Activated T-cell treated with anti-CD3 and anti-CD28 coated beads, Interleukin-2, amount 50 U/mL, for 48 hours (primary cell): ENCODE data around the gene C1orf74.

Source experiments
- DNase-seq, 2 experiments: peaks; one replicate each; pipeline ENCODE4 v3.0.0-alpha.2; 2020

The C1orf74 gene

GRCh38 chr1:209769171-209769904 lies 15.0 kb downstream of the C1orf74 start:
- DNase-seq = peak; percentile 81 to 82

DNA sequence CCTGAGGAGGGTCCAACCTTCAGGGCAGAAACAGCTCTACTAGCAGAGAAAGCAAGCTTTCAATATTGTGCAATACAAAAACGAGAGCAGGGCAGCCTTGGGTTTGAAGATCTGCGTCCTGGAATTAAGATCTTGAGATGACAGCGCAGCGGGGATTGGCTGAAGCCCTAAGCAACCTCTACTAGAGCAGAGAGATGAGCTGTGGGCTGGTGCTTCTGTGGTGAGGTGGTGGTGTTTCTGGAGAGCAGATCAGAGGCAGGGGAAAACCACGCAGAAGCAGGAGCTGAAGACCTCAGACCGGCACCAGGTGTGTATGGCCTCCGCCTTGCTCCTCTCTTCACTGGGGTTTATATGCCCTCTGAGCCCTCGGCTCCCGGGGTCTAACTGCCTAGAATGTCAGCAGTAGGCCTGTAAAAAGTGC lies 16.0 kb downstream of the C1orf74 start:
- peak; percentile 83 to 89 for DNase-seq

GRCh38 chr1:209767706-209768105 lies 16.7 kb downstream of the C1orf74 start:
- no peak for DNase-seq

- no peak for DNase-seq
Measured at GRCh38 chr1:209767096-209767495, 17.3 kb downstream of the C1orf74 start.

DNA sequence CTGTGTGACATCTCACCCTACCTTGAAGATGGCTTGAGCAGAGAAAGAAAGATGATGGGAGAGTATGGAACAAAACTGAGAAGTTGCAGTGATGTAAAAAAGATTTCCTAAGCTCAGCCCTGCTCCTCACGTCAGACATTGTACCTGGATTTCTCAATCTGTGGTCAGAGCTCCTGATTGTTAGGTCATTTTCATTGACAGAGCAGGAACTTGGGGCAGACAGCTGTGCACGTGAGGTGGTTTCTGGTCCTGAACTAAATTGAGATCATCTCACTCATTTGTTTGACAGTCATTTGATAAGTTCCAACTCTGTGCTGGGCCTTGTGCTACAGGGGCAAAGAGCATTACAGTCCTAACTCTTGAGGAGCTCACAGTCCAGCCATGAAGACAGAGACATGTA lies 18.3 kb downstream of the C1orf74 start:
- DNase-seq = no peak

GRCh38 chr1:209761011-209761635 lies 23.2 kb downstream of the C1orf74 start:
- DNase-seq = no peak

DNA sequence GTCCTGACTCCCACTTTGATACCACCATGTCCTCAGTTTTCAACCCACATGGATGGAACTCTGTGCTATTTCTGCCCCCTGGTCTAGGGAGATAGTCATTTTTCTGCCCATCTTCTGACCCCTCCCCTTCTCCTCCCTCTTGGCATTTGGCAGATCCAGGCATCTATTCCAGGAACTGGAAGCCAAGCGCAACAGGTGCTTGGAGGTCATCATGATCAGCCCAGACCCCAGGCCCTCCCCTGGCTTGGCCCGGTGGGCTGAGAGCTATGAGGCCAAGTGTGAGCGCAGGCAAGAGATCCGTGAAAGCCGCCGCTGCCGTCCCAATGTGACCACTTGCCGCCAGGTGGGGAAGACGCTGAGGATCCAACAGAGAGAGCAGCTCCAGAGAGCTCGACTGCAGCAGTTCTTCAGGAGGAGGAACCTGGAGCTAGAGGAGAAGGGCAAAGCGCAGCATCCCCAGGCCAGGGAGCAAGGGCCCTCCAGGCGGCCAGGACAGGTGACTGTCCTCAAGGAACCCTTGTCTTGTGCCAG lies 24.5 kb downstream of the C1orf74 start:
- no peak for DNase-seq

- DNase-seq = no peak
Measured at GRCh38 chr1:209758400-209758799, 26.0 kb downstream of the C1orf74 start.

GRCh38 chr1:209756615-209757445 lies 27.5 kb downstream of the C1orf74 start:
- peak; percentile 65 to 71 for DNase-seq

DNA sequence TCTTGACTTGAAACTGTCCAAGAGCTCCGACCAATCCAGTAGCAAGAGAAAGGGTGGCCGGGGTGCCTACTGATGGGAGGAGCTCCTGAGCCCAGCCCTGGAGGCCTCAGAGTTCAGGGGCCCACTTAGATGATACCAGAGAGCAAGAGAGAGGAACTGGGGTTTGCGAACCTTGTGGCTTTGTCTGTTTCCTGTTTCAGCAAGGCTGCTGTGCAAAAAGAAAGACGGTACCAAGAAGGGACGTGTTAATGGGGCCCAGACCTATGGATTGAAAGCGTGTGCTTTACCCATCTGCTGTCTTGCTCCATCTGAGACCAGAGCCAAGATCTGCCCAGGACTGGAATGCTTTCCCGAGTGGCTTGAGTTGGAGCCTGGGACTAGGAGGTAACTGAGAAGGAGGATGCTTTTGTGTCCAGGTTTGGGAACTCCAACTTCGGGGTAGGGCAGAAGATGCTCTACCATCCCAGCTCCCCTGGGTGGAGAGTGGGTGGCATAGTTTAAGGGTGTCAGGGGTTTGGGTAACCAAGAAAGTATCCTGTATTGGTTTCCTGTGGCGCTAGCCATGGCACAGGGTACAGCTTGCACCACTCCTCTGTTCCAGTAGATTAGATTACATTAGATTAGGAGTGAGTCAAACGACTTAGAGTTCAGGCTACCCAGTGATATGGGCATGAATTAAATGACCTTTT lies 28.3 kb downstream of the C1orf74 start, which contains the start of gene TRAF3IP3:
TRAF3IP3 (plus strand) TSS at position 128 of the 689 bp plus-strand sequence. CDS start 3,987 bp downstream, outside the sequence.
- DNase-seq = peak; percentile 79 to 82

DNA sequence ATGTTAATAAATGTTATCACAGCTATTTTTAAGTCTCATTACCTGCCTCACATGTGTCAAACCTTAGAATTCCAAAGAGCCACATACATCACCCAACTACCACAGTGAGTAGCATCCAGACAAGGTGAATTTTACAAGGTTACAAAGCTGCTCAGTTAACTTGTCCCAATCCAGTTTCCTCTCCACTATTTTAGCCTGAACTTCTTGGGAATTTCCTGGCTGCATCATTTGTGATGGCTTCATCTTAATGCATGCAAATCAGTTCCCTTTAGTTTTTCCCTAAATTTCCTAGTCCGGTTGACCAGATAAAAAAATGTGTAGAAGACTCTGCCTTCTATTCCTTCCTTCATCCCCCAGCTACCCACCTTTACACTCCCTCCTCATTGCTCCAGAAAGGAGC lies 29.1 kb downstream of the C1orf74 start:
- no peak for DNase-seq

DNA sequence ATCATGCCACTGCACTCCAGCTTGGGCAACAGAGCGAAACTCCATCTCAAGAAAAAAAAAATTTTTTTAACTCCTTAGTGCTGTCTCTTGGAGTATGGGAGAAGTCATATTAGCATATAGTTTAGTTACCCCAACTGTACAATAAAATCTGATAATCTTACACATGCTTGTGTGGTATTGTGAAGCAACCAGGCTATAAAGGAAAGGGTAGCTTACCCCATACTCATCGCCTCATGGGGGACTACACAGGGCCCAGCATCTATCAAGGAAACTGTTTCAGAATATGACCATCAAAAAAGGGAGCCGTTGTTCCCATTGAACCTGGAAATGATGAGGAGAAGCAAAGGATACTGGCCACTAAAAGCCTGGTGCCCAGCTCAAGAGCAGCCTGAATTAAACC lies 31.5 kb downstream of the C1orf74 start:
- no peak for DNase-seq

DNA sequence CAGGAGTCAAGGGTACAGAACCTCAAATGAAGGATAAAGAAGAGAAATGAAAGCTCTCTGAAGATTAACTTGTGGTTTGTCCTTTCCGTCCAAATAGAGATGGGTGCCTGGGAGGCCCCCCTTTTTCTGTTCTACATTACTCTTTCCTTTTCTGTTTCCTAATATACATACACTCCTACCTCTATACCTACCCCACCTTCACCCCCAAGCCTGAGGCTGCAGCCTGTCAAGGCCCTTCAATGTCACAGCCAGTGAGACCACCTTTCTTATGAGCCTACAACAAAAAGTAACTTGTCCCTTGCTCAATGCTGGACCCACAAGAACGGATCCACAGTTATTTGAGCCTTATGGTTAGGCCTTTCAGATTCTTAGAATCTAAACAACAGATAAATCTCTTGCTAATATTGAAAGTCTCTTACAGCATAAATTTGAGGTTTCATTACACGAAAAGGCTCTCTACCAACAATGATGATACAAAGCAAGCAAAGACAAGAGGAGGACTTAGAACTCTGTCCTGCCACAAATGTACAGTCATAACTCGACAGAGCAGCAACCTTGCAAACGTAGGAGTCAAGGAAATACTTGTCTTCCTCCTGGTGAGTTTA lies 32.6 kb downstream of the C1orf74 start:
- DNase-seq = peak; percentile 82 to 83

DNA sequence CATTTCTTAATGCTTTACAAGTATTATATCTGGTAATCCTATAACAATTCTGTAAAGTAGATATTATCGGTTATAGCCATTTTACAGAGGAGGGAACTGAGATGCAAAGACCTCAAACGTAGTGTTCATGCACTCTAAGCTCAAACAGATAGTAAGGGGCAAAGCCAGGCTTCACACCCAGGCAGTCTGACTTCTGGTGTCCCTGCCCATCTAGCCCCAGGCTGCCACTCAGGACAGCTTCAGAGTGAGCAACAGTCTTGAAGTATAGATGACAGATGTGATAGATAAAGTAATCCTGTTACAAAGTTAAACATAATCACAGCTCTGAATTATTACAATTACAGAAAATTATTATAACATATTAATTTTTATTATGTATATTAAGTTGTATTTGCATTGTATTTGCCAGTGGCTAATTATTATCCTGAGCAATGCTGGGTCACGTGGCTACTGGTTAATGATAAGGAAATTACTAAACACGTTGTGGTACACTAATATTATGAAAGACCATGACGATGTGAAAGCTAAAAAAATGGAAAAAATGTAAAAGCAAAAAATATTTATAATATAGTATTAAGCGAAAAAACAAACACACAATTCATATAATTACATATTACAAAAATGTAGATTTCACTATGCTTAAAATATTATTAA lies 34.6 kb downstream of the C1orf74 start:
- DNase-seq = no peak

GRCh38 chr1:209749205-209749604 lies 35.2 kb downstream of the C1orf74 start:
- DNase-seq = no peak

DNA sequence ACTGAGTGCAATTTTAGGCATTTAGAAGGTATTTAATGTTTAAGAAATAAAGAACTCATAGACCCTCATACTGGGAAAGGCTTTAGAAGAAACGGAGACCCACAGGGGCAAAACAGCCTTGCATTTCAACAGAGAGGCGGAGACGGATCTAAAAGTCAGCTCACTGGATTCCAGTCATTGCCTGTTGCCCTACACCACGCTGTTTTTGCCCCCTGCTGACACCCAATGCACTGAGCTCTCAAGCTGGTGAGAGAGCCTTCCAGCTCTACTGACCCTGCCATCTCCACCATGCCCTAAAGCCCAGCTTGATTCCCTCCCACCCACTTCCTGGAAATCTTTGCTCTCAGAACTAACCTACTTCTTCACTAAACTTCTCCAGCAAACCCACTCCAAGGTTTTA lies 35.7 kb downstream of the C1orf74 start:
- no peak for DNase-seq

DNA sequence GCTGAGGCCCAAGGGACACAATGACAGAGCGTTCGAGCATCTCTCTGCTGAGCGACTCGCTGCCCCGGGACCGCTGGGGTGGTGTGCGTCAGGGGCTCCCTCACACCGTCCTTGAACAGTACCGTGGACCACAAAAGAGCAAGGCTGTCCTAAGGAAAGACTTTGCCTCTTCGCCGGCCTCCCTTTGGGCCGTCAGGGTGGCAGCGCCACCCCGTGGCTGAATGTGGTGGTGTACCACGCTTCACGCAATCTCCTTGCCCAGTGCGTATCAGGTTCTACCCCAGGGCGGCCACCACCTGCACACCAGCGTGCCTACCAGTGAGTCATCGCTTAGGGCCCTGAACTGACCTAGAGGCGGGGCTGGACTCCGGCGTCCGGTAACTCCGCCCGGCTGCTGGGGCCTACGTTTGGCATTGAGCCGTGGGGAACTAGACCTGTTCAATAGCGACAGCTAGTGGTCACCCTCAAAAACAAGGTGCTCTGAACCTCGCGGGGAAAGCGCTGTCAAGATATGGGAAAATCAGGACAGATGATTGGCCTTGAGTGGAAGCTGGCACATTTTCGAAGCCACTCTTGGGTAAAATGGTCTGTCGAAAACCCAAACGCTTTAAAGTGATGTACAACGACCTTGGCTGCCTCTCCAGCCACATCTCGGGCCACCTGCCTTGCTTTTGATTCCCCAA lies 36.6 kb downstream of the C1orf74 start:
- peak; percentile 97 to 98 for DNase-seq

- DNase-seq = no peak
Measured at GRCh38 chr1:209746451-209747165, 37.8 kb downstream of the C1orf74 start.

- no peak for DNase-seq
Measured at GRCh38 chr1:209743145-209743482, 41.2 kb downstream of the C1orf74 start.

DNA sequence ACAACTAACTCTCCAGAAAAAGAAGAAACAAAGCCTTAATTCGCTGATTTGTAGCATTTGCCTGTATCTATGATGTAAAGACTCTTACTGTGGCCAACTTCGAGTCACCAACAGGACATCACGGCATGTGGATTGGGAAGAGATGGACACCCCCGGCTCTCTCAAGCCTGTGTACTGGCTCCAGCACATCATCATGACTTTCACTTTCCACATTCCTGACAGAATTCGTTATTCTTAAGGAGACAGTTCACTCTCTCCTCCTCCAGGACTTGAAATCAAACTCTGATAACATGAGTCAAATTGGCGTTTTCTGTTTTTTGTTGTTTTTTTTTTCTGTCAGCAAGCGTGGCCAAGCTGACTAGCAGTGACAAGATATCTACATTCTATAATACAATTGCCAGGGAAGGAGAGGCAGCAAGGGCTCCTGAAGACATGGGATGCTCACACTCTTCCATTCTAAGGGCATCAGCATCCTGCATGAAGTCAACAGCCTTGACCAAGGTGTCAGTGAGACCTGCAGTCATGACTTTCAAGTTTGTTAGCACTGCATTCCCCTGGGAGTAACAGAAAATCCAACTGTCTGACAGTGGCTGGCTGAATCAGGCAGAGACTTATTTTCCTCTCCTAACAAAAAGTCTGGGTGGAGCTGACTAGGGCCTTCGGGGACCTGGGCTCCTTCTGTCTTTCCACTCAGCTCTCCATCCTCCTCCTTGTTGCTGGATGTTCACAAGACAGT lies 41.8 kb downstream of the C1orf74 start:
- DNase-seq = no peak
